Measurements from ENCODE around the gene DEFB113. TPM values are rescaled to one million over a fixed set of nuclear protein-coding genes. Genes with fewer than 3 reads are reported as not detected.

Gene DEFB113
- total and polyA plus RNA-seq, 2 donors (not counting 1 experiment from before 2014, with no cell fraction given) = not detected

DNA sequence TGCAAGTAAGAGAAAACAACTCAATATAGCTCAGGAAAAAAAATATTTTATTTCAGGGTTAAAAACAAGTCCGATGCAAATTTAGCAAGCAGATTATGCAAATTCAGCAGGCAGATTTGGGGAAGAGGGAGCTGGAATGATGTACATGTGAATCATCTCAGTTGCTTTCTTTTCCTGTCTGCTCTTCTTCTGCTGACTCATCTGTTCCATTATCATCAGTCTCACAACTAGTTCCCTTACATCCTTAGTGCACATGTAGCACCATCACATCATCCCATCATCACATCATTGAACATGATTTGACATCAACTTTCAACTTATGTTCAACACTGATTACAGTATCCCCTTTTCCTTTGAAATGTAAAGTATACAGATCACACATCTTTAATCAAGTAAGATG is 11.5 kb upstream of the DEFB113 start:
- Histone ChIP-seq H3K4me3 (ENCODE audit: control extremely low read depth in 1 of 5, extremely low read depth in 1 of 5, insufficient read depth in 1 of 5, low read depth in 2 of 5, low read length in 4 of 5) (no peak overlapping the region), H3K9ac (ENCODE audit: low read length) (no peak overlapping the region), H3K27me3 (replicated peaks in 1 of 4; ENCODE audit: control extremely low read depth in 1 of 4, control insufficient read depth in 3 of 4, insufficient read depth in 4 of 4, low read length in 3 of 4) (no peaks in the 10 kb centered on the region), H3K36me3 (replicated peaks in 1 of 2; ENCODE audit: control extremely low read depth in 1 of 2, control insufficient read depth in 1 of 2, extremely low read depth in 1 of 2, insufficient read depth in 2 of 2, low read length in 1 of 2) (no peaks in the 10 kb centered on the region), H3K27ac (ENCODE audit: low read length in 2 of 2) (no peak overlapping the region), H2AFZ (ENCODE audit: insufficient read depth, low read depth, low read length, poor library complexity, severe bottlenecking) (no peak overlapping the region), H3K4me2 (replicated peaks; ENCODE audit: low read depth, low read length, poor library complexity, severe bottlenecking) (no peak overlapping the region), H3K9me3 (ENCODE audit: control extremely low read depth in 1 of 3, control insufficient read depth in 2 of 3, insufficient read depth in 1 of 3, low read length in 2 of 3) (no peaks in the 10 kb centered on the region), H3K79me2 (ENCODE audit: control insufficient read depth, insufficient read depth, low read length) (no peaks in the 10 kb centered on the region), H4K20me1 (ENCODE audit: control insufficient read depth, insufficient read depth, low read length, poor library complexity, severe bottlenecking) (no peaks in the 10 kb centered on the region), H3K4me1 (ENCODE audit: control insufficient read depth in 2 of 2, insufficient read depth in 2 of 2, low read length in 2 of 2) (no peaks in the 10 kb centered on the region)
- TF ChIP-seq, protein P1, sequence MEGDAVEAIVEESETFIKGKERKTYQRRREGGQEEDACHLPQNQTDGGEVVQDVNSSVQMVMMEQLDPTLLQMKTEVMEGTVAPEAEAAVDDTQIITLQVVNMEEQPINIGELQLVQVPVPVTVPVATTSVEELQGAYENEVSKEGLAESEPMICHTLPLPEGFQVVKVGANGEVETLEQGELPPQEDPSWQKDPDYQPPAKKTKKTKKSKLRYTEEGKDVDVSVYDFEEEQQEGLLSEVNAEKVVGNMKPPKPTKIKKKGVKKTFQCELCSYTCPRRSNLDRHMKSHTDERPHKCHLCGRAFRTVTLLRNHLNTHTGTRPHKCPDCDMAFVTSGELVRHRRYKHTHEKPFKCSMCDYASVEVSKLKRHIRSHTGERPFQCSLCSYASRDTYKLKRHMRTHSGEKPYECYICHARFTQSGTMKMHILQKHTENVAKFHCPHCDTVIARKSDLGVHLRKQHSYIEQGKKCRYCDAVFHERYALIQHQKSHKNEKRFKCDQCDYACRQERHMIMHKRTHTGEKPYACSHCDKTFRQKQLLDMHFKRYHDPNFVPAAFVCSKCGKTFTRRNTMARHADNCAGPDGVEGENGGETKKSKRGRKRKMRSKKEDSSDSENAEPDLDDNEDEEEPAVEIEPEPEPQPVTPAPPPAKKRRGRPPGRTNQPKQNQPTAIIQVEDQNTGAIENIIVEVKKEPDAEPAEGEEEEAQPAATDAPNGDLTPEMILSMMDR (IDR thresholded peaks at IDR 0.05) = no peak
- no peak for TF ChIP-seq EZH2 (IDR thresholded peaks at IDR 0.05; ENCODE audit: borderline replicate concordance, insufficient read depth, low read depth, low read length, poor library complexity, severe bottlenecking)
- no peak for DNase-seq
- H3K27me3 Mint-ChIP-seq = no peaks in the 10 kb centered on the region
- H3K4me3 Mint-ChIP-seq = no peak overlapping the region
- CTCF ChIA-PET = interaction anchor here (1.3 kb wide), 1 partner anchor 12 kb away, joined by 4 read pairs; no protein-coding TSS in a partner anchor
- no CpG with 5 or more reads among the region's 1 CpG for WGBS (ENCODE audit: insufficient coverage)
- no peak overlapping the region for H3K27ac Mint-ChIP-seq
- H3K9me3 Mint-ChIP-seq (ENCODE audit: insufficient read depth) = no peaks in the 10 kb centered on the region
- POLR2A ChIA-PET = no interaction called here
- intact Hi-C loops (cut with micrococcal nuclease) = loop anchor here (1.0 kb wide), 1 partner anchor 9 kb away; no protein-coding TSS in a partner anchor
- H3K4me1 Mint-ChIP-seq = peaks cover 2% of the 10 kb centered on the region
- no peak for ATAC-seq (ENCODE audit: low read depth)

DNA sequence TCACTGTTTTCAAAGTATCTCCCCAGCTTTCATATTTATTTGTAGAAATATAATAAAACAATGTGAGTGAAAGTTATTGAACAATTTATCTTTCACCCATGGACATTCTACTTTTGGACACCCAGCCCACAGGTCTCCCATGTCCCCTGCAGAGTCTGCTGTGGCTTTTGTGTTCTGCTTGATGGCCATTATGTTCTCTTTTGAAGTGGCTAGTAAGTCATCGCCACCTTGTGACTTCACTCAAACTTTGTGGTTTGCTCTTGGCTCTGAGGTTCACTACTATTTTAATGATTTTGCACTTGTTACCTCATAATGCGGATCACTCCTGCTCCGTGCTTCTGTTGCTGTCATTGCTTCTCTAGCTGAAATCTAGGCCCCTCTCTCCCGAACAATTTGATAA is 10.2 kb upstream of the DEFB113 start:
- no peaks in the 10 kb centered on the region for H3K79me2 ChIP-seq (ENCODE audit: control insufficient read depth, insufficient read depth, low read length)
- no peaks in the 10 kb centered on the region for H3K9me3 Mint-ChIP-seq (ENCODE audit: insufficient read depth)
- no peak overlapping the region for H2AFZ ChIP-seq (ENCODE audit: insufficient read depth, low read depth, low read length, poor library complexity, severe bottlenecking)
- no peaks in the 10 kb centered on the region for H3K27me3 ChIP-seq (replicated peaks in 1 of 4; ENCODE audit: control extremely low read depth in 1 of 4, control insufficient read depth in 3 of 4, insufficient read depth in 4 of 4, low read length in 3 of 4)
- no peak overlapping the region for H3K4me3 Mint-ChIP-seq
- H3K27ac Mint-ChIP-seq = no peak overlapping the region
- H3K27ac ChIP-seq (ENCODE audit: low read length in 2 of 2) = no peak overlapping the region
- ATAC-seq (ENCODE audit: low read depth) = no peak
- H3K9ac ChIP-seq (ENCODE audit: low read length) = no peak overlapping the region
- WGBS (ENCODE audit: insufficient coverage) = 55% methylated on average over 4 of the region's 4 CpGs
- H3K9me3 ChIP-seq (ENCODE audit: control extremely low read depth in 1 of 3, control insufficient read depth in 2 of 3, insufficient read depth in 1 of 3, low read length in 2 of 3) = no peaks in the 10 kb centered on the region
- peaks cover 2% of the 10 kb centered on the region for H3K4me1 Mint-ChIP-seq
- no peaks in the 10 kb centered on the region for H3K27me3 Mint-ChIP-seq
- no peaks in the 10 kb centered on the region for H4K20me1 ChIP-seq (ENCODE audit: control insufficient read depth, insufficient read depth, low read length, poor library complexity, severe bottlenecking)
- DNase-seq = no peak
- no peaks in the 10 kb centered on the region for H3K36me3 ChIP-seq (replicated peaks in 1 of 2; ENCODE audit: control extremely low read depth in 1 of 2, control insufficient read depth in 1 of 2, extremely low read depth in 1 of 2, insufficient read depth in 2 of 2, low read length in 1 of 2)
- intact Hi-C loops (cut with micrococcal nuclease) = no loop called here
- H3K4me1 ChIP-seq (ENCODE audit: control insufficient read depth in 2 of 2, insufficient read depth in 2 of 2, low read length in 2 of 2) = no peaks in the 10 kb centered on the region
- no peak overlapping the region for H3K4me3 ChIP-seq (ENCODE audit: control extremely low read depth in 1 of 5, extremely low read depth in 1 of 5, insufficient read depth in 1 of 5, low read depth in 2 of 5, low read length in 4 of 5)
- ChIA-PET POLR2A (no interaction called here), CTCF (no interaction called here)
- TF ChIP-seq, protein P1 (IDR thresholded peaks at IDR 0.05) = no peak
- TF ChIP-seq EZH2 (IDR thresholded peaks at IDR 0.05; ENCODE audit: borderline replicate concordance, insufficient read depth, low read depth, low read length, poor library complexity, severe bottlenecking) = no peak
- no peak overlapping the region for H3K4me2 ChIP-seq (replicated peaks; ENCODE audit: low read depth, low read length, poor library complexity, severe bottlenecking)

All from B cell (primary cell).